Measurements from ENCODE around the gene RNF113B.

Gene RNF113B

DNA sequence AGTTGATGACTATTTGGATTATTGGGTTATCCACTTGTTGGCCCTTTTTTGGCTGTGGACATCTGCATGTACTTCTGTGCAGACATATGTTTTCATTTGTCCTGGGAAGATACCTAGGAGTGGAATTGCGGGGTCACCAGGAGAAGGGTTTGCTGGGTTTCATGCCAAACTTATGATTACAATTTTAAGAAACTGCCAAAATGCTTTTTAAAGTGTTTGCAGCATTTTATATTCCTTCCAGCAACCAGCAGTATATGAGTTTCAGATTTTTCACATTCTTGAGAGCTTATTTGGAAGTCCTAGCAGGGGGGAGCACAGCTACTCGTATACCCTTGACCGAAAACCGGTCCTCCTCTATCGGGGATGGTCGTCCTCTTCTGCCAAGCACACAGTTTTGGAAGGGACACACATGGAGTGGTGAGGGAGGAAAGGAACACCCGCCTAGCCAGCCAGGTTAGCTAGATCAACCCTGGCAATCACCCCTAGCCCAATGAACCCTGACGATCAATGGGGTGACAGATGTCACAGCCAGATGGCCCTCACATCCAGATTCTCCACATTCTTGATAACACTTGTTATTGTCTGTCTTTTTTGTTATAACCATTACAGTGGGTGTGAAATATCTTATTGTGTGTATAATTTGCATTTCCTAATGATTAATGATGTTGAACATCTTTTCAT lies 26.7 kb upstream of the RNF113B start:
- DNase-seq, result no peak

DNA sequence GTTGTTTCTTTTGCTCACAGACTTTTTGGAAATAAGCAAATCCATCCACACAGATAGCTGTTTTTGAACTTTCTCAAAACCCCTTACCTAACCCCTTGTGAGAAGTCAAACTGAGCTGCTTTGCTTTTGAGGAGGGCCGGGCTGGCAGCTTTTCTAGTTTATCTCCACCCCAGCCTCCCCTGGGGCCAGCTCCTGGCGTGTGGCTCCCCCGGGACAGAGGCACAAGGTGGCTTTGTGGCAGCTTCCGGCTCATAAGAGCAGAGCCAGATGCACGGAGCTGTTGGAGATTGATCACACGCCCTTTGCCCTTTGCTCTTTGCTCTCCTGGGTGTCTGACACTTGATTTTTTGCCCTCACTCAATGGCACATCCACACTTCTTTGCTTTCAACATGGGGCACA lies 24.9 kb upstream of the RNF113B start:
- no peak for DNase-seq

DNA sequence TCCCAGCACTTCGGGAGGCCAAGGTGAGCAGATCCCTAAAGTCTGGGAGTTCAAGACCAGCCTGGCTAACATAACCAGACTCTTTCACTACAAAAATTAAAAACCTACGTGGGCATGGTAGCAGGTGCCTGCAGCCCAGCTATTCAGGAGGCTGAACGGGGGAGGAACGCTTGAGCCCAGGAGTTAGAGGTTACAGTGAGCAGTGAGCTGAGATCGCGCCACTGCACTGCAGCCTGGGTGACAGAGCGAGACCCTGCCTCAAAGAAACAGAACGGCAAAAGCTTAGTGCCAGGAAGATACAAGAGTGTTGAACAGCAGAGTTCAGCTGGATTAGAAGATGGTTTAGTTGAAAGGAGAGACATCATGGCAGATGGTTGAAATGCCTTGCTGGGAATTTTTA lies 24.1 kb upstream of the RNF113B start:
- no peak for DNase-seq

DNA sequence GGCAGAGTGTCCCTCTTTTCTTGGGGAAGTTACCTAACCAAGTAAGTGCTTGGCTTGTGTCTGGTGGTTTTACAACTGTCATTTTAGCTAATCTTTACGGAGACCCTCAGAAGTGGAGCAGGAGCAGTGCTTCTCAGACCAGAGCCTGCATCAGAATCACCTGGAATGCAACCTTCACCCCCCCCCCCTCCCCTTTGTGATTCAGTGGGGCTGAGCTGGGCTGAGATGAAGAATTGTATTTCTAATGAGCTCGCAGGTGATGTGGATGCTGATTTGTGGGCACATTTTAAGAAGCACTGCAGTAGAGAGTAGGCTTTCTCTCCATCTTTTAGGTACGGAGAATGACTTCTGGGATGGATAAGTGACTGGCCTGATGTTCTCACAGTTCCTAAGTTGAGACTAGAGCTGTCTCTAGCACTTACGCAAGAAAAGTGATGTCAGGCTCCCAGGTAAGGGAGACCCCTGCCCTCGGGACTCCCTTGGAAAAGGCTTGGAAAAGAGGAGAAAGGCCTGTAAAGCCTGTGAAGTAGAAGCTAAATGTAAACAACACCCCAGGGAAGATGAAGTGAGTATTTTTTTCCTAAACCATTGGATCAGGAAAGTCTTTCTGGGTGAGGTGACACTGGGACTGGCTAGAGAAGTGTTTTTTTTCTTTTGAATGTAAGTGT lies 23.3 kb upstream of the RNF113B start:
- DNase-seq, result no peak

DNA sequence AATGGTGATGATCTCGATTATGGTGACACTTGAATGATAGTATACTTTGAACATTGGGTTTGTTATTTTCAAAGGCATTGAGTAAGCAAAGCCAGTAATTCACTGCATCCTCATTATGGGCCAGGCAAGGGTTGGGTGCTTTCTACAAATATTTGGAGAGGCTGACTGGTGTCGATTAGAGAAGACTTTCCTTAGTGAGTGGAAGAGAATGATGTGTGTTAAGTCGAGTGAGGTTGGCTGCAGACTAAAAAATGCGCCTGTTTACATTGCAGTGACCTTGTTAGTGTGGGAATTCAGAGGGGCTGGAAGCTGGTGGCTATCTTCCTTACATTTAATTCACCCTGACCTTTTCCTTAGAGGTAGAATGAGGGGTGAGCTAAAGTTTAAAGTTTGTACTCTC lies 22.4 kb upstream of the RNF113B start:
- DNase-seq, result no peak

DNA sequence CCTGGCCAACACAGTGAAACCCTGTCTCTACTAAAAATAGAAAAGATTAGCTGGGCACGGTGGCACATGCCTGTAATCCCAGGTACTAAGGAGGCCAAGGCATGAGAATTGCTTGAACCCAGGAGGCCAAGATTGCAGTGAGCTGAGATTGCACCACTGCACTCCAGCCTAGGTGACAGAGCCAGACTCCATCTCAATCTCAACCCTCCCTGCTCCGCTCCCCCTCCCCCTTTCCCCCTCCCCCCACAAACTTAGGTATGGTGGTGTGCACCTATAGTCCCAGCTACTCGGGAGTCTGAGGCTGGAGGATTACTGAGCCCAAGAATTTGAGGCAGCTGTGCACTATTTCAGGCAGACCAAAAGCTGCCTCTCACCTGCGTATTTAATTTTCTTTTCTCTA lies 21.6 kb upstream of the RNF113B start:
- no peak for DNase-seq

DNA sequence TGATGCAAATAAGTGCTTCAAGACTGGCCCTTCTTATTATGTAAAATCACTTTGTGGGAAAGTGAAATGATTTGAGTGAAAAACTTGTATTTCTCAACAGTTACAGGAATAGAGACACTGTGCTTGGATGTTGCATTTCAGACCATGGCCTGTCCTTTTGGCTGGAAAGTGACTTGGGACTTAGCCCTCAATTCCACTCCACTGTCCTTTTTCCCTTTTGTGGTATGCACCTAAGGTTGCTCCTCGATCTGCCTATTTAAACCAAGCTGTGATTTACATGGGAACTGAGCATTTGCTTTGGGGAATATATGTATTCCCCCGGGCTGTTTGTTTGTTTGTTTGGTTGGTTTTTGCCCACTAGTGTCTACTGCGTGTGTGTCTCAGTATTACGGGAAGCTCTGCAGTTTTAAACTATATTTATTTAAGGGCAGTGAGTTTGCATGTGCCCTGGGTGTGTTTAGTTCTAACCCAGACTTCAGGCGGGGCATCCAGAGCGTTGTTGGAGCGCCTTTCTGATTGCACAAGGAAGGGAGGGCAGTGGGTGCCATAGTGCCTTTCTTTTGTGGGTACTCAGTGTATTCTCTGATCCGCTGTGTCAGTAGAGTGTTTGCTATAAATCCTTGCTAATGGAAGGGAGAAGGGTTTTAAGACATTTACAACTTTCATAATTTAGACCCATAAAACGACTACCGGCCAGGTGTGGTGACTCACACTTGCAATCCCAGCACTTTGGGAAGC lies 18.2 kb upstream of the RNF113B start:
- no peak for DNase-seq

DNA sequence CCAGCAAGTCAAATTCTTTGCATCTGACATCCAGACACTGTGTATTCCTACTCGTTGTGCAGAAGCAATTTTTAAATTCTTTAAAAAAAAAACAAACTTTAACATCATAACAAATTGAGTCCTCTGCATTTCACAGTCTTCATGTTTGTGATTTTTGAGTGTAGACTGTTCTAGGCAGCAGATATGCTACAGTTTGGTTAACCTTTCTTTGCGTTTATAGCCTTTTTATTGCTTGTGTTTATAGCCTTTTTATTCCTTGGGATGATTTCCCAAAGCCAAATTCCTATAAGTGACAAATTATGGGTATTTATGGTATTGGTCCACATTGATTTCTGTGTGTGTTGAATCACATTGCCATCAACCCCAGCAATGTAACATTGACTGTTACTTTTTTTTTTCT lies 14.9 kb upstream of the RNF113B start:
- no peak for DNase-seq

DNA sequence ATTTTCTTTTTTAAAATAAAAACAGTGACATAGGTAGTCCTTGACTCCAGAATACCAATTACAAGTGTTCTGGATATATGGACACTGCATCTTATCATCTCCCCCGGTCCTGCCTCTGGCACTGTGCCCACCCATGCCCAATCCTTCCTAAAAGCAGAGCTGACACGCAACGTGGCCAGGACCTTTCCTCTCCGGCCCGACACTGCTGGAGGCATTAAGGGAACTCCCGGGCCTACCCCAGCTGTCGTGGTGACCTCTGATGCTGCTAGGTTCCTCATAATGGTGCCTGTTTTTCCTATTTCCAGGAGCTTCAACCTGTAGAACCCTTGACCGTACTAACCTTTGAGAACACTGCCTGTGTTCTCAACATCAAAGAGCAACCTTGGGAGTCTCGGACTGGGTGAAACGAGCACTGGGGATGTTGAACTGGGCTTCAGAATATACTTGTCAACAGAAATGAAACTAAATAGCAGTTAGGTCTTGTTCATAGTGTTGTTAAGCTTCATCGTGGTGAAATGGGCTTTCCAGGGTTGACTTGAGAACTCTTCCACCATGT lies 13.9 kb upstream of the RNF113B start:
- DNase-seq, result no peak

DNA sequence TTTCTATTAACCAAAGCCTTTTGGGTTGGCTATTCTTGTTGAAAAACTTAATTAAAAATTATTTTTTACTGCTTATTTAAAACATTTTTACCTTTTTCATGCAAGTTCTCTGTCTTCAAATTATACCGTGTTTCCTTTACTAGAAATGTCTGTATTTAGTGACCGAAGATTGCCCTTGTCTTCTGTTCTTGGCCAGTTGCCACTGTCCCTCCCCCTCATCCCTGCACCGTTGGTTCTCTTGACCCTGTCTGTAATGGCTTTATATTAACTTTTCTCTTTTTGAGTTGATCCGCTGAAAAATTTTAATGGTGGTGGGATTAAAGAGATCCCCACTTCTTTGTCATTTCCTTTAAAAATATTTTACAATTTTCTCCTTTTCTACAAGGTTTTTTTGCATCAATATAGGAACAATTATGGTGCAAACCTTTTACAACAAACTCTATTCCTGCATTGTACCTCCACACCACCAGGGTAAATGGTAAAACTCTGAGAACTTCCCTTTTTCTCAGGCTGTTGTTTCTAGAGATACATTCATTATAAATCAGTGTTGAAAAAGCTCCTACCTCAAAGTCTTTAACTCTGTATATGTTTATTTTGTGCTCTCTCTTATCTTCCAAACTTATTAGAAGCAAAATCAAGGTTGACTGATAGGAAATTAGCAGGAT lies 12.9 kb upstream of the RNF113B start:
- no peak for DNase-seq

DNA sequence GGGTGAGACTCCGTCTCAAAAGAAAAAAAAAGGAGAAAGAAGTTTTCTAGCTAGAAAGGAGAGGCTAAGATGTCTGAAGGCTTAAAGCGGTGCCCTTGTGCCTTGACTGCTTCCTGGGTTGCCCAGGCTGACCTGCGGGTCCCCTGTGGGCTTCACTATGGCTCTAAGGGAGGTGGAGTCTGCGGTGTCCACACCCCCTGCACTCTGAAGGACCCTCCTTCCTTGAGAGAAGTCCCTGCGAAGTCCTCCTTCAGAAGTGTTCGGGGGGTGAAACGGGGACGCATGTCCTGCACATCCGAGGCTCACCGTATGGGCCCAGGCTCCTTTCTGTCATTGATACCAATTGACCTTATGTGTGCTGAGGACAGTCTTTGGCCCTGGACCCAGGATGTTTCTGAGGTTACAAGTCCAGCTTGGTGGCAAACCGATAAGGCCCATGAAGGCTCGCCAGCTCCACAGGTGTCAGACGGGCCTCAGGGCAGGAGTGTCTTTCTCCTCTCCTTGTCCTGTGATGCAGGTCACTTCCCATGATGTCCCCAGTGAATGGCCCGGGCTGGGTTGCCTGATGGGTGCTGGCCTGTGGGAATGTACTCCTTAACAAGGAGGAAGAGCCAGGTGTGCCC lies 11.6 kb upstream of the RNF113B start:
- no peak for DNase-seq

DNA sequence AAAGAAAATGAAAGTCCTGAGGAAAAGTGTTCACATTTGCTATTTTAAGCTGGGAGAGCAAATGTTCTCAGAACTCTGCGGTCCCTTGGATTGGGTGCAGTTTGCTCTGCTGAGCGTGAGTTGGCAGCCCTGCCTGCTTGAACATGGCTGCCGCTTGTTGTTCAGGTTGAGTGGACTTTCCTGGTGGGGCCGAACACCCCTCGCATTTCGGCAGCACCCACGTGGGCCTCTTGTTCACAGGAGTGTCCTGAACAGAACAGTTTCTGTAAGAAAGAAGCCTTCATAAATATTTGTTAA lies 10.8 kb upstream of the RNF113B start:
- DNase-seq, result no peak

DNA sequence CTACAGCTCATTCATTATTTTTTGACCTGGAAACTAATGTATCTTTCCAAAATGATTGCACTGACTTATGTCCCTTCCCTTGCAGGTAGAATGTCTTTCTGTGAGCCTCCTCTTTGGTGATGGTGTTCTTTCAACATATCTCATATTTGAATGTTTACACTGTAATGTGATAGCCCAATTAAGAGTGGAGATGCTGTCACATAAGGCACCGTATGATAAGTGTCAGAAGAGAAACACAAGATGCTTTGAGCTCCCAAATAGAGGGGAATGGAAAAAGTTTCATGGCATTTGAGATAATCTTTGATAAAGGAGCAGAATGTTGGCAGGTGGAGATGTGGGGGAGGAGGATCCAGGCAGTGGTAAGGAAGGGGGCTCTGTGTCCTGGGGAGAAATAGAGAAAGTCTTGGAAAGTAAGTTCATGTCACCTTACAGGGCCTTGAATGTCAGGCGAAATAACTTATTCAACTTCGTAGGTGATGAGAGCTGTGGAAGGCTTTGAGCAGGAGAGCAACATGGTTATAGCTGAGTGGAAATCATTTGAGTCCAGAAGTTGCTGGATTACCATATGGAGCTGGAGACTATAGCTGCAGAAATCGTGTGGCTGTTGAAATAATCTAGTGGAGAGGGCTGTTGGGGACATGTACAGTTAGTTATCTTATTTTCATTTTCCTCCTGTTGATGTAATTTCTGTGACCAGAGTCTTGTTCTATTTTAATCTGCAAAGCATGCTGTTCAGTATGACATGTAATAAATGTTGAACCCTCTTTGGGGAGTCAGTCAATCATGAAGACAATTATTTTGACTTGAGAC lies 10.3 kb upstream of the RNF113B start:
- no peak for DNase-seq

DNA sequence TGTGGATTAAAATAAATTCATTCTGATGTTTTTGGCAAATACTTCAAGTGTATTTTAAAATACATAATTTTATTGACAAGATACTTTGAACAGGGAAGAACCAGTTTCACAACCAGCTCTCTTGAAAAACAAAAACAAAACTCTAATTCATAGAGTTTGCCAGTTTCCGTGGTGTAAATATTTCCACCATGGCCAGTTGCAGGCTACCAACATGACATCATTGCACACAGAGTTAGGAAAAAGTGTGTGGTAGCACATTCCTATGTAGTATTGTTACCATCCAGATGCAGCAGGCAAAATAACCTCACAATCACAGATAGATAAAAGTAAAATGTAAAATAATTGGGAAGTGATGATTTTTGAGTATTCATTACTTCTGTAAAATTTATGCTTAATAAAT lies 7.7 kb upstream of the RNF113B start:
- DNase-seq, result no peak

DNA sequence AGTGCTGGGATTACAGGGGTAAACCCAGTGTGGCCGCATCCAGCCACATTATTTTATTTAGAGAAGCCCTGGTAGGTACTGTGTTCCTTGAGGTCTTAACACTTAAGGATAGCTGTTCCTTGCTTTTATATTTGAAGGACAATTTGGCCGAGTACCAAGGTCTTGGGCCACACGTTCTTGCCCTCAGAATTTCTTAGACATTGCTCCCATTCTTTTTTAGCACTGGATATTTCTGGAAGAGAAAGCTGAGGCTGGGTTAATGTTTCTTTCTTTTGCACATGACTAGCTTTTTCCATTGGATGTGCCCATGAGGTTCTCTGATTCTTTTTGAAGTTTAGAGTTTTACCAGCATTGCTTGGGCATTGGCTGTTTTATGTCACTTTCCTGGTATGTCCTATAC lies 5.5 kb upstream of the RNF113B start:
- DNase-seq, result no peak

DNA sequence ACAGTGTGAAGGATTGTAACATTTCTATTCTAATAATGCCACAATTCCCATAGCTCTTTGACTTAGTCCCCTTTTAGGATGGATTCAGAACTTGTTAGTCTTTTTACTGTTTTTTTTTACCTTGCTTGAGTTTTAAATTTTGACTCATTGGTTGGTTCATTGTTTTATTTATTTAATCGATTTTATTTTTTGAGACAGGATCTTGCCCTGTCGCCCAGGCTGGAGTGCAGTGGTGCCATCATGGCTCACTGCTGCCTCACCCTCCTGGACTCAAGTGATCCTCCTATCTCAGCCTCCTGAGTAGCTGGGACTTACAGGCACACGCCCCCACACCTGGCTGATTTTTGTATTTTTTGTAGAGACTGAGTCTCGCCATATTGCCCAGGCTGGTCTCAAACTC lies 5.1 kb upstream of the RNF113B start:
- no peak for DNase-seq

DNA sequence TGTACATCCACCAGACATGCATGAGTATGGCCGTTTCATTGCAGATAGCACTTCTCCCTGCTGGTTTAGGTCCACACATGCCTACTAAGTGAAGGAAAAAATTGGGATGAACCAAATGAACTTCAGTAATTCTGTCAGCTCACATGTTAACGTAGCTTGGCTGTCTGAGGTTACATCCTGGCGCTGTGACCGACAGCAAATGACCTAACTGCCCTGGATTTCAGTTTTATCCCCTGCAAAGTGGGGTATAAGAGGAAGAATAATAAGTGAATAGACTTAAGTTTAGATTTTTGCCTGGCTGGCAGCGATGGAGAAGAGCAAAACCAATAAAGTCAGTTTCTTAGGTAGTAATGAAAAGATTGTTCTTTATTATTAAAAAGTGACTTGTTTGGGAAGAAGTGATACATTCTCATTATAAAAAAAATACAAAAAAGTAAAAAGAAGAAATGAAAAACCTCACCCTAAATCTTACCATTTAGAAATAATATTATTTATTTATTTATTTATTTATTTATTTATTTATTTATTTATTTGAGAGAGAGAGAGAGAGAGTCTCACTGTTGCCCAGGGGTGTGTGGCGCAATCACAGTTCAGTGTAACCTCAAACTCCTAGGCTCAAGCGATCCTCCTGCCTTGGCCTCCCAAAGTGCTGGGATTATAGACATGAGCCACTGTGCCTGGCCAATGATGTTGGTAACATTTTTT lies 4.2 kb upstream of the RNF113B start:
- no peak for DNase-seq

DNA sequence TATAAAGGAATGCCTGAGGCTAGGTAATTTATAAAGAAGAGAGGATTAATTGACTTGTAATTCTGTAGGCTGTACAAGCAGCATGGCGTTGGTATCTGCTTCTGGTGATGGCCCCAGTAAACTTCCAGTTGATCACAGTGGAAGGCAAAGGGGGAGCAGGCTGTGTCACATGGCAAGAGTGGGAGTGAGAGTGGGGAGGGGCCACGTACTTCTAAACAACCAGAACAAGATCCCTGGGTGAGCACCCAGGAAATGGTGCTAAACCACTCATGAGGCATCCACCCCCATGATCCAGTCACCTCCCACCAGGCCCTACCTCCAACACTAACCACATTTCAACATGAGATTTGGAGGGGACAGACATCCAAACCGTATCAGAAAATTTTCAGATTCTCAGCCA lies 3.0 kb upstream of the RNF113B start:
- no peak for DNase-seq

DNA sequence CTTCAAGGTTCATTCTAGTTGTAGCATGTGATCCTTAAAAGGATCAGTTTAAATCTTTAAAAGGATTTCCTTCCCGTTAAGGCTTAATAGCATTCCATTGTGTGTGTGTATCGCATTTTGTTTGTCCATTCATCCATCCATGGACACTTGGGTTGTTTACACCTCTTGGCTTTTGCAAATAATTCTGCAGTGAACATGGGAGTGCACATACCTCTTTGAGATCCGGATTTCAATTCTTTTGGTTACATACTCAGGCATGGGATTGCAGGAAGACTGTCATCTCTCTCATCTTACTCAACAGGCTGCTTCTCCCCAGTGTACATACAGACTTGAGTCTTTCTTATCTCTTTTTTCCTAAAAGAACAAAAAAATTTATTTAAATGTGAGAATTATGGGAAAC lies 1.2 kb downstream of the RNF113B start:
- no peak for DNase-seq

DNA sequence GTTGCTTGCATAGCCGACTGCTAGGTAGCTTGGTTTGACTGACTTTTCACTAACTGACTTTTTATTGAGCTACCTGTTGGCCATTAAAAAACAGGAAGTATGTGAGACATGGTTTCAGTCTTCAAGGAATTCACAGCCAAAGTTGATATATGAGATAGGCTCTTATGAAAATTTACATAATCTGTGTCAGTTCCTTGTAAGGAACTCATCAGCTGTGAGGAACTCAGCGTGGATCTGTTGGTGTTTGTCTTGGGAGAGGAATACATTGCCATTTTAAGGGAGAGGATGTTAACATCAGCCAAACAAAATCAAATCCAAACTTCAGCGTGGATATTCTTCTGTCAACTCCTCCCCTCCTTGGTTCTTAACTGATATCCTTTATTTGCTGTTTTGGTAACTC lies 2.0 kb downstream of the RNF113B start:
- DNase-seq, result no peak

DNA sequence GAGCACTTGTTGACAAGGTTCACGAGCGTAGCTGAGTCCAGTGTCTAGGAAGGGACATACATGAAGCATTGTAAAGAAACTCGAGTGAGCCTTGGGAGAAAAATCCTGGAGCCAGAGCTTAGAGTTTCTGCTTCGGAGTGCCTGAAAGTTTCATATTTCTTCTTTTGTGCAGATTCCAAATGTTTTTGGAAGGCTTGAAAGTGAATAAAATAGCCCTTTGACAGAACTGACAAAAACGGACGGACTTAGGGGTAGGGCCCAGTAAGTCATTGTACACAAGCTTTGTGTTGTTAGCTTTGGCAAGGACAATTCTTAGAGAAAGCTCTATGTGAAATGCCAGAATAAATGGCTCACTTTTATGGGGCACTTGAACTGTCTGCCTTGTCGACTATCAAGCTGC lies 2.8 kb downstream of the RNF113B start:
- no peak for DNase-seq

All from CD4-positive, alpha-beta T cell treated with Interferon alpha-2 for 1 hour (primary cell).